Natural killer cell (primary cell): ENCODE data around the gene STAG1. TPM values are rescaled to one million over a fixed set of nuclear protein-coding genes. Genes with fewer than 3 reads are reported as not detected.

Source experiments
- ATAC-seq, 3 donors: fragments of 150-1000 bp in 2 of 3; fragments of 200-7000 bp in 1 of 3; cut with Tn5 transposase; 1 replicate in 1 of 3; 2 replicates in 2 of 3; pipeline ENCODE4 v1.10.0; 2021; ENCODE audit warnings: mild to moderate bottlenecking in 2 of 3, moderate library complexity in 2 of 3
- DNase-seq, 2 donors: peaks; one replicate each; pipeline versions ENCODE4 v3.0.0 to v3.0.0-alpha.2; 2013 to 2021; ENCODE audit warnings: mixed read lengths in 1 of 2
- H3K27ac ChIP-seq: one replicate; pipeline ENCODE4 v1.5.1; 2013; ENCODE audit warnings: mild to moderate bottlenecking, low read length
- H3K27me3 ChIP-seq: one replicate; pipeline ENCODE4 v1.6.1; 2013; ENCODE audit warnings: low read length; ENCODE audit not compliant: control insufficient read depth, insufficient read depth
- H3K36me3 ChIP-seq: one replicate; pipeline ENCODE4 v1.6.1; 2013; ENCODE audit warnings: low read length; ENCODE audit not compliant: control insufficient read depth, insufficient read depth
- H3K4me1 ChIP-seq: one replicate; pipeline ENCODE4 v1.6.1; 2013; ENCODE audit warnings: low read length; ENCODE audit not compliant: control insufficient read depth, insufficient read depth
- H3K4me3 ChIP-seq: one replicate; pipeline ENCODE4 v1.5.1; 2013; ENCODE audit warnings: low read length
- H3K9me3 ChIP-seq: one replicate; pipeline ENCODE4 v1.6.1; 2013; ENCODE audit warnings: low read length; ENCODE audit not compliant: control insufficient read depth, insufficient read depth
- H3K27ac Mint-ChIP-seq, 2 donors: one replicate each; pipeline ENCODE4 v1.8.0; 2022; ENCODE audit warnings: mild to moderate bottlenecking in 2 of 2, mixed read lengths in 2 of 2, moderate library complexity in 1 of 2
- H3K27me3 Mint-ChIP-seq, 2 donors: one replicate each; pipeline ENCODE4 v1.8.0; 2022; ENCODE audit warnings: low read depth in 2 of 2, mixed read lengths in 2 of 2
- H3K36me3 Mint-ChIP-seq: one replicate; pipeline ENCODE4 v1.8.0; 2022; ENCODE audit warnings: mixed read lengths
- H3K4me1 Mint-ChIP-seq, 2 donors: one replicate each; pipeline ENCODE4 v1.8.0; 2022; ENCODE audit warnings: mixed read lengths in 2 of 2
- H3K4me3 Mint-ChIP-seq: one replicate; pipeline ENCODE4 v1.8.0; 2022; ENCODE audit warnings: mild to moderate bottlenecking, moderate library complexity, mixed read lengths
- H3K9me3 Mint-ChIP-seq, 2 donors: one replicate each; pipeline ENCODE4 v1.8.0; 2022; ENCODE audit warnings: mixed read lengths in 2 of 2
- CTCF ChIP-seq: fragments of 200-600 bp; IDR thresholded peaks from one replicate; pipeline ENCODE4 v1.8.0; 2022; ENCODE audit warnings: antibody characterized with exemption
- WGBS: methylation state at CpG from one replicate; pipeline ENCODE4 v1.1.7; 2013; ENCODE audit warnings: missing lambda C conversion rate; ENCODE audit not compliant: insufficient coverage; 5-methylcytosine and 5-hydroxymethylcytosine counted together
- intact Hi-C: fragments of 100-400 bp; cut with micrococcal nuclease; formaldehyde crosslinking; loops from one replicate; pipeline ENCODE4 v1.14.2; 2022
- total RNA-seq, 4 donors: library from RNA; stranded (reverse); fragments of 120-200 nt in 1 of 4; gene quantifications; one replicate each; pipeline versions ENCODE4 v1.2.3 to v1.2.4, GENCODE V29; 2013 to 2022

STAG1 gene
- total RNA-seq, 3 donors from 2014 or later (not counting 1 experiment from before 2014, with no cell fraction given): 55.1 to 66.2 (median 60.3) TPM

- no peak for TF ChIP-seq CTCF
- Histone ChIP-seq H3K27me3 (no peaks in the 10 kb centered on the region), H3K4me1 (no peaks in the 10 kb centered on the region), H3K36me3 (peaks cover 2% of the 10 kb centered on the region), H3K9me3 (no peaks in the 10 kb centered on the region), H3K4me3 (no peak overlapping the region), H3K27ac (no peak overlapping the region)
- H3K27me3 Mint-ChIP-seq: no peaks in the 10 kb centered on the region
- no peak overlapping the region for H3K27ac Mint-ChIP-seq
- no peak for ATAC-seq
- H3K36me3 Mint-ChIP-seq: peaks cover 9% of the 10 kb centered on the region
- no peak overlapping the region for H3K4me3 Mint-ChIP-seq
- intact Hi-C loops: no loop called here
- no peak for DNase-seq
- peaks cover 4 to 6% of the 10 kb centered on the region in 2 donors for H3K4me1 Mint-ChIP-seq
- 83% methylated on average over 2 of the region's 2 CpGs for WGBS
- H3K9me3 Mint-ChIP-seq: no peaks in the 10 kb centered on the region
These were observed 317.7 kb downstream of the STAG1 start for GRCh38 chr3:136434429-136434828.

- ATAC-seq (no peak), DNase-seq (no peak)
- Mint-ChIP-seq H3K36me3 (peaks cover 14% of the 10 kb centered on the region), H3K9me3 (no peaks in the 10 kb centered on the region), H3K4me1 (peaks cover 11 to 13% of the 10 kb centered on the region in 2 donors), H3K27ac (no peak overlapping the region), H3K4me3 (no peak overlapping the region), H3K27me3 (no peaks in the 10 kb centered on the region)
- no peak overlapping the region for H3K4me3 ChIP-seq
- peaks cover 2% of the 10 kb centered on the region for H3K36me3 ChIP-seq
- intact Hi-C loops: no loop called here
- TF ChIP-seq CTCF: no peak
- no peak overlapping the region for H3K27ac ChIP-seq
- no peaks in the 10 kb centered on the region for H3K4me1 ChIP-seq
- WGBS: 100% methylated on average over 4 of the region's 4 CpGs
- H3K9me3 ChIP-seq: no peaks in the 10 kb centered on the region
- no peaks in the 10 kb centered on the region for H3K27me3 ChIP-seq
These were observed 319.5 kb downstream of the STAG1 start for GRCh38 chr3:136432685-136433084.

- H3K27ac ChIP-seq: no peak overlapping the region
- intact Hi-C loops: no loop called here
- no peak for TF ChIP-seq CTCF
- no peaks in the 10 kb centered on the region for H3K27me3 ChIP-seq
- H3K4me1 Mint-ChIP-seq: peaks cover 10 to 11% of the 10 kb centered on the region in 2 donors
- peak overlapping the region; percentile 23 to 56 for H3K27ac Mint-ChIP-seq
- H3K9me3 Mint-ChIP-seq: no peaks in the 10 kb centered on the region
- peaks cover 14% of the 10 kb centered on the region for H3K36me3 Mint-ChIP-seq
- peaks cover 9% of the 10 kb centered on the region for H3K36me3 ChIP-seq
- WGBS: 97% methylated on average over 2 of the region's 2 CpGs
- ATAC-seq (no peak), DNase-seq (no peak)
- no peaks in the 10 kb centered on the region for H3K4me1 ChIP-seq
- no peaks in the 10 kb centered on the region for H3K27me3 Mint-ChIP-seq
- H3K4me3 Mint-ChIP-seq: no peak overlapping the region
- no peaks in the 10 kb centered on the region for H3K9me3 ChIP-seq
- no peak overlapping the region for H3K4me3 ChIP-seq
These were observed 324.0 kb downstream of the STAG1 start for GRCh38 chr3:136428167-136428566.

GRCh38 chr3:136427236-136427635 is 324.9 kb downstream of the STAG1 start:
- Histone ChIP-seq H3K9me3 (no peaks in the 10 kb centered on the region), H3K4me1 (no peaks in the 10 kb centered on the region), H3K27ac (no peak overlapping the region), H3K36me3 (peaks cover 9% of the 10 kb centered on the region), H3K27me3 (no peaks in the 10 kb centered on the region), H3K4me3 (no peak overlapping the region)
- Mint-ChIP-seq H3K27me3 (no peaks in the 10 kb centered on the region), H3K4me3 (no peak overlapping the region), H3K9me3 (no peaks in the 10 kb centered on the region), H3K4me1 (peaks cover 10 to 11% of the 10 kb centered on the region in 2 donors), H3K36me3 (peaks cover 13% of the 10 kb centered on the region), H3K27ac (no peak overlapping the region)
- intact Hi-C loops: no loop called here
- no peak for DNase-seq
- no peak for TF ChIP-seq CTCF
- ATAC-seq: no peak
